BLaER1 (cell line): ENCODE results near the gene ZBTB20.

Source experiments
- H3K27ac ChIP-seq: shearing (Covaris generic); formaldehyde crosslinking; 2 replicates; pipeline ENCODE4 v1.8.1; 2022
- H3K27me3 ChIP-seq: shearing (Covaris generic); formaldehyde crosslinking; 2 replicates; pipeline ENCODE4 v1.8.1; 2022
- H3K36me3 ChIP-seq: shearing (Covaris generic); formaldehyde crosslinking; 2 replicates; pipeline ENCODE4 v1.8.1; 2022
- H3K4me1 ChIP-seq: shearing (Covaris generic); formaldehyde crosslinking; 2 replicates; pipeline ENCODE4 v1.8.1; 2022
- H3K4me2 ChIP-seq: shearing (Covaris generic); formaldehyde crosslinking; 2 replicates; pipeline ENCODE4 v1.8.1; 2022
- H3K4me3 ChIP-seq: shearing (Covaris generic); formaldehyde crosslinking; 2 replicates; pipeline ENCODE4 v1.8.1; 2022
- H3K9ac ChIP-seq: shearing (Covaris generic); formaldehyde crosslinking; 2 replicates; pipeline ENCODE4 v1.8.1; 2022
- H3K9me3 ChIP-seq: shearing (Covaris generic); formaldehyde crosslinking; 2 replicates; pipeline ENCODE4 v1.8.1; 2022
- H4K20me1 ChIP-seq: shearing (Covaris generic); formaldehyde crosslinking; 2 replicates; pipeline ENCODE4 v1.8.1; 2022
- Cebpa-rat ChIP-seq: shearing (Covaris generic); IDR thresholded peaks from 2 replicates; pipeline ENCODE4 v1.8.1; 2022

ZBTB20 gene

DNA sequence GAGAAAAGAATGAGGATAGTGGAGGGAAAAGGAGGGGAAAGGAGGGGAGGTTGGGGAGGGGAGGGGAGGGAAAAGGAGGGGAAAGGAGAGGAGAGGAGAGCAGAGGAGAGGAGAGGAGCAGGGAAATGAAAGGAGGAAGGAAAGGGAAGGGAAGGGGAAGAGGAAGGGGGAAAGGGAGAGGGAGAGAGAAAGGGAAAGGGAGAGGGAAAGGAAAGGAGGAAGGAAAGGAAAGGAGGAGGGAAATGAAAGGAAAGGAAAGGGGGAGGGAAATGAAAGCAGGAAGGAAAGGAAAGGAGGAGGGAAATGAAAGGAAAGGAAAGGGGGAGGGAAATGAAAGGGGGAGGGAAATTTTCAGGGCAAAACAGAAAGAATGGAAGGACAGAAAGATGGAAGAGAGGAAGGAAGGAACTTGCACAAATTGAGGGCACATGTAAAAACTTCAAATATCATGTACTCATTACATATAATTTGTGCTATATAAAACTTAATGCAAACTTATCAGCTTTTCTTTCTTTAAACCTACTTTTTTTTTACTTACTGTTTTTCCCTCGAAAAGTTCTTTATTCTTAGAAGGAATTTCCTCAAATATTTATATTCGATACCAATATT, 148.0 kb downstream of the ZBTB20 start:
- Histone ChIP-seq H4K20me1 (no peaks in the 10 kb centered on the region), H3K4me3 (no peak overlapping the region), H3K9me3 (no peaks in the 10 kb centered on the region), H3K27me3 (no peaks in the 10 kb centered on the region), H3K4me2 (no peak overlapping the region), H3K9ac (no peak overlapping the region), H3K4me1 (no peaks in the 10 kb centered on the region), H3K36me3 (no peaks in the 10 kb centered on the region), H3K27ac (no peak overlapping the region)
- TF ChIP-seq Cebpa-rat = no peak

DNA sequence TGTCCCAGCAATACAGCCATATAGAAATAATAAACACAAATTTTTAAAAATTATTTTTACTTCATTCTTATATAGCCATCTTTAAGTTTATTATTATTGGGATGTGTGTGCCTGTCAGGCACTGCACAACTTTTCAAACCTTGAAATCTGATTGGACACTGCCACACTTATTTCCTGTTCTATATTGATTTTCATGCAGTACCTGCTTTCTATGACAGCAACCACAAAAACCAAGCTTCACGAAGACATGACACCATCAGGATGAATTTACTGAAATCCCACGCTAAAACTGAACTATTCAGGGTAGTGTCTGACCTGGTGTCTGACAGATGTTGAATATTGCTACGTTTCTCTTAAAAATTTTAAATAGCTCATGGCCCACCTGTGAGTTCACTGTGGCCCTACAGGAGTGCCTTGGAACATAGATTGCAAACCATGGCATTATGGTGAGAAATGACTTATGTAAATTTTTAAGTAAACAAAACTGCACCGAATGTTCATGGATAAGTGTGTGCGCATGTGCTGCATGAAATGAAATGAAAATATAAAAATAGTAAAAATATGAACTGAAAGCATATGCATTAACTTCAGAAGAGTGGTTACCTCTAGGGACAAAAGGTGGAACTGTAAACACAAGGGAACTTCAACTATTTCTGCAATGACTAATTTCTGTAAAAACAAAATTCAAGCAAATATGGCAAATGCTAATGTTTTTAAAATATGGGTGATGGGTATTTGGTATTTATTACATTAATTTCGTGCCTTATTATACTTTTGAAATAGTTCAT, 152.3 kb downstream of the ZBTB20 start:
- H3K36me3 ChIP-seq = no peaks in the 10 kb centered on the region
- TF ChIP-seq Cebpa-rat = no peak
- no peaks in the 10 kb centered on the region for H3K27me3 ChIP-seq
- no peaks in the 10 kb centered on the region for H4K20me1 ChIP-seq
- no peak overlapping the region for H3K27ac ChIP-seq
- no peaks in the 10 kb centered on the region for H3K9me3 ChIP-seq
- H3K9ac ChIP-seq = no peak overlapping the region
- no peaks in the 10 kb centered on the region for H3K4me1 ChIP-seq
- H3K4me2 ChIP-seq = no peak overlapping the region
- H3K4me3 ChIP-seq = no peak overlapping the region

GRCh38 chr3:114985776-114986175, 161.3 kb downstream of the ZBTB20 start:
- Histone ChIP-seq H3K36me3 (no peaks in the 10 kb centered on the region), H3K4me1 (no peaks in the 10 kb centered on the region), H3K27me3 (no peaks in the 10 kb centered on the region), H3K4me3 (no peak overlapping the region), H4K20me1 (no peaks in the 10 kb centered on the region), H3K4me2 (no peak overlapping the region), H3K27ac (no peak overlapping the region), H3K9me3 (no peaks in the 10 kb centered on the region), H3K9ac (no peak overlapping the region)
- no peak for TF ChIP-seq Cebpa-rat

- Histone ChIP-seq H3K9ac (no peak overlapping the region), H3K9me3 (no peaks in the 10 kb centered on the region), H3K36me3 (no peaks in the 10 kb centered on the region), H3K27ac (no peak overlapping the region), H4K20me1 (no peaks in the 10 kb centered on the region), H3K27me3 (no peaks in the 10 kb centered on the region), H3K4me2 (no peak overlapping the region), H3K4me3 (no peak overlapping the region), H3K4me1 (no peaks in the 10 kb centered on the region)
- TF ChIP-seq Cebpa-rat = no peak
Observed at GRCh38 chr3:114983248-114983647, 163.8 kb downstream of the ZBTB20 start.

- Histone ChIP-seq H3K27ac (no peak overlapping the region), H3K27me3 (no peaks in the 10 kb centered on the region), H3K4me1 (no peaks in the 10 kb centered on the region), H3K4me3 (no peak overlapping the region), H3K36me3 (no peaks in the 10 kb centered on the region), H3K9ac (no peak overlapping the region), H3K9me3 (no peaks in the 10 kb centered on the region), H3K4me2 (no peak overlapping the region), H4K20me1 (no peaks in the 10 kb centered on the region)
- TF ChIP-seq Cebpa-rat = no peak
Observed at GRCh38 chr3:114974387-114974786, 172.7 kb downstream of the ZBTB20 start.

DNA sequence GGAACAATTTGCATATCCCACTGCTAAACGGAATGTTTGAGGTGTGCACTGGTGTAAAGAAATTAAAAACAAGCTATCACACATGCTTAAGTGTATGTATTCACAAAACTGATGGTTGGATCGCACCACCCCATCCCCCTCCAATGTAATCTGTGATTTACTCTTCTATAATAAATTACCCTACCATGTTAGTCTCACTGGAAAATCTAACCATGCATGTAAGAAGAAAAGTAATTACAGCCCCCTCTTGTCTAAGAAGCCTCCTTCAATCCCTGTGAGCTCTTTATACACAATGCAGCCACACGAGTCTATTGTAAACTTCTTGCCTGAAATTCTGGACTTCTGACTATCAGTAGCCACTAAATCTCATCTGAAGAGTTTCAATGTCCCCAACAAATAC, 173.6 kb downstream of the ZBTB20 start:
- no peak for TF ChIP-seq Cebpa-rat
- Histone ChIP-seq H3K9ac (no peak overlapping the region), H3K4me1 (no peaks in the 10 kb centered on the region), H3K4me3 (no peak overlapping the region), H3K27me3 (no peaks in the 10 kb centered on the region), H4K20me1 (no peaks in the 10 kb centered on the region), H3K27ac (no peak overlapping the region), H3K9me3 (no peaks in the 10 kb centered on the region), H3K36me3 (no peaks in the 10 kb centered on the region), H3K4me2 (no peak overlapping the region)

DNA sequence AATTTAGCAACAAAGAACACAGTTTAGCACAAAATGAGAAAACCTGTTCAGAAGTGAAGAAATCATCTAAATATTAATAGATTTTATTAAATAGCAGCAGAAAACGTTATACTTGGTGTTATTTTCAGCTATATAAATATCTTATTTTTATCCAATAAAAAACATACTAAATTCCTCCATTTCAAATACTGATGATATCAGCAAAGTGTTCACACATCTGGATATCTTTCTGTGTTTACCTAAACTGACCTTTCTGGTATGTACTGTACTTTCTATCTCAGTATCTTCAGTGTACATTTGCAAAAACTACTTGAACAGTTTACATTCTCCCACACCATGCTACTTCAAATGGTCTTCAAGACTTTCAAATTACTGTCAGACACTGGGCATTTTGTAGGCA, 179.9 kb downstream of the ZBTB20 start:
- Histone ChIP-seq H3K9ac (no peak overlapping the region), H3K4me3 (no peak overlapping the region), H3K4me1 (no peaks in the 10 kb centered on the region), H4K20me1 (no peaks in the 10 kb centered on the region), H3K4me2 (no peak overlapping the region), H3K27ac (no peak overlapping the region), H3K27me3 (no peaks in the 10 kb centered on the region), H3K9me3 (no peaks in the 10 kb centered on the region), H3K36me3 (no peaks in the 10 kb centered on the region)
- no peak for TF ChIP-seq Cebpa-rat

DNA sequence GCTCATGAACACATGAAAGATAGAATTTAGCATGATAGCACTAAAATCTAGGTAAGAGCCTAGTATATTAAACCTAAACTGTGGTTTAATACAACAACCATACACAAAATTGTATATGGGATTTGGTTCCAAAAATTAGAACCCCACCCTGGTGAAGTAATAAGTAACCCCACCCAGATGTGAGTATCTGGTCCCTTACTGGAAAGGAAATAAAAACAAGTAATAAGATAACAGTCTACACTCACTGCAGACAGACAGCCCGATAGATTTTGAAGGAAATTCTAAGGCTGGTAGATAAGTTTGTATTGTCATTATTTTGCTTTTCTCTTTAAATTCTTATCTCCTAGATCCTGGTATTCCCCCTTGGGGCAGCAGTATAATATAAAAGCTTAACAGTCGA, 184.9 kb downstream of the ZBTB20 start:
- Histone ChIP-seq H3K4me3 (no peak overlapping the region), H3K36me3 (no peaks in the 10 kb centered on the region), H3K9ac (no peak overlapping the region), H3K27me3 (no peaks in the 10 kb centered on the region), H3K4me1 (no peaks in the 10 kb centered on the region), H3K9me3 (no peaks in the 10 kb centered on the region), H3K27ac (no peak overlapping the region), H3K4me2 (no peak overlapping the region), H4K20me1 (no peaks in the 10 kb centered on the region)
- no peak for TF ChIP-seq Cebpa-rat

GRCh38 chr3:114958930-114959329, 188.2 kb downstream of the ZBTB20 start:
- H3K4me2 ChIP-seq = no peak overlapping the region
- H3K9ac ChIP-seq = no peak overlapping the region
- H3K9me3 ChIP-seq = peaks cover 6% of the 10 kb centered on the region; the same call in 1 of the 2 replicates
- H3K27ac ChIP-seq = no peak overlapping the region
- H3K36me3 ChIP-seq = no peaks in the 10 kb centered on the region
- no peak overlapping the region for H3K4me3 ChIP-seq
- no peaks in the 10 kb centered on the region for H4K20me1 ChIP-seq
- no peaks in the 10 kb centered on the region for H3K27me3 ChIP-seq
- no peaks in the 10 kb centered on the region for H3K4me1 ChIP-seq
- TF ChIP-seq Cebpa-rat = no peak

DNA sequence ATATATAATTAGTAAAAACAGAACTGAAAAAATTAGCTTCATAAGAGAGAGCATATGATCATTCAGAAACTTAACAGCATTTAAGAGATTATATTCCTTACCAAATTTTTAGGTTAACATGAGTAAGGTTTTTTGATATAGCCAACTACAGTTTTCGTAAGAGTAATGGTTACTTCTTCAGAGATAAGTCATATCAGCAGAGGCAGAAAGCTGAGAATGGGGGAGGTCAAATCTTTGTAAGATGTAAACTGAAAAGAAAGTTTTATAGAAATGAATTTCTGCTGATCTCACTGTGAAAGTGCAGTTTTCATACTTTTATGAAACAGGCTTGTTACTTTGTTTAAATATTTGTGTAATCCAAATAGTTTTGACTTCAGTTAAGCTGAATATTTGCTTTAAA, 193.3 kb downstream of the ZBTB20 start:
- Histone ChIP-seq H4K20me1 (no peaks in the 10 kb centered on the region), H3K4me3 (no peak overlapping the region), H3K4me1 (no peaks in the 10 kb centered on the region), H3K27me3 (no peaks in the 10 kb centered on the region), H3K27ac (no peak overlapping the region), H3K9ac (no peak overlapping the region), H3K4me2 (no peak overlapping the region), H3K36me3 (no peaks in the 10 kb centered on the region), H3K9me3 (peaks cover 20% of the 10 kb centered on the region; the same call in 1 of the 2 replicates)
- TF ChIP-seq Cebpa-rat = no peak
